Measurements from ENCODE around the gene KIAA0319L. TPM values are rescaled to one million over a fixed set of nuclear protein-coding genes. Genes with fewer than 3 reads are reported as not detected.
"Not testable (repeated sequence)": the region's sequence is repeated elsewhere in the genome, so short reads cannot be mapped to it uniquely, and the experiment has no call there.

The KIAA0319L gene
- total RNA-seq, 6 donors from 2014 or later, result 68.1 to 140 (median 107) TPM

DNA sequence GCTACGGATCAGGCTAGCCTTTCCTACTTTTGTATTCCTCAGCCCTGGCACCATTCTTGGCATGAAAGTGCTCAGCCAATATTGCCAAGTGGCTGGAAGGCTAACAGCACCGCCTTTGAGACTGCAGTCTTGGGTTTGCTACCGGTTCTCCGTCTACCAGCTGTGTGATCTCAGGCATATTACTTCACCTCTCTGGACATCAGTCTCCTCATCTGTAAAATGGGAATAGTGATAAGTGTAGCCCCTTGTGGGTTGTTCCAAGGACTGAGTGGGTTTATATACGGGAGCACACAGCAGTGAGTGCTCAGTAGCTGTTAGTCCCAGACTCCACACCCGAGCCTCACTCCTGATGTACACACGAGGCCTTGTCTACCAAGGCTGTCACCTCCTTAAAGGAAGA lies 29.6 kb upstream of the KIAA0319L start:
- WGBS, 2 donors, result 81 to 94% methylated on average over 5 to 7 of the region's 7 CpGs
- Histone ChIP-seq H3K27me3 (no peaks in the 10 kb centered on the region), H3K4me3 (no peak overlapping the region), H3K9me3 (no peaks in the 10 kb centered on the region), H3K27ac (no peak overlapping the region), H3K36me3 (peaks cover 0 to 9% (median 2%) of the 10 kb centered on the region in 4 donors), H3K4me1 (no peaks in the 10 kb centered on the region)
- TF ChIP-seq POLR2AphosphoS5 (IDR thresholded peaks at IDR 0.05) (no peak), POLR2A (IDR thresholded peaks at IDR 0.05) (no peak), EP300 (IDR thresholded peaks at IDR 0.05) (no peak)
- TF ChIP-seq, protein P1, sequence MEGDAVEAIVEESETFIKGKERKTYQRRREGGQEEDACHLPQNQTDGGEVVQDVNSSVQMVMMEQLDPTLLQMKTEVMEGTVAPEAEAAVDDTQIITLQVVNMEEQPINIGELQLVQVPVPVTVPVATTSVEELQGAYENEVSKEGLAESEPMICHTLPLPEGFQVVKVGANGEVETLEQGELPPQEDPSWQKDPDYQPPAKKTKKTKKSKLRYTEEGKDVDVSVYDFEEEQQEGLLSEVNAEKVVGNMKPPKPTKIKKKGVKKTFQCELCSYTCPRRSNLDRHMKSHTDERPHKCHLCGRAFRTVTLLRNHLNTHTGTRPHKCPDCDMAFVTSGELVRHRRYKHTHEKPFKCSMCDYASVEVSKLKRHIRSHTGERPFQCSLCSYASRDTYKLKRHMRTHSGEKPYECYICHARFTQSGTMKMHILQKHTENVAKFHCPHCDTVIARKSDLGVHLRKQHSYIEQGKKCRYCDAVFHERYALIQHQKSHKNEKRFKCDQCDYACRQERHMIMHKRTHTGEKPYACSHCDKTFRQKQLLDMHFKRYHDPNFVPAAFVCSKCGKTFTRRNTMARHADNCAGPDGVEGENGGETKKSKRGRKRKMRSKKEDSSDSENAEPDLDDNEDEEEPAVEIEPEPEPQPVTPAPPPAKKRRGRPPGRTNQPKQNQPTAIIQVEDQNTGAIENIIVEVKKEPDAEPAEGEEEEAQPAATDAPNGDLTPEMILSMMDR (IDR thresholded peaks at IDR 0.05), result no peak
- DNase-seq (no peak), ATAC-seq (ENCODE audit: low FRiP score in 2 of 2) (no peak)

GRCh38 chr1:35585805-35586204 lies 28.6 kb upstream of the KIAA0319L start:
- not testable (repeated sequence) for H3K36me3 ChIP-seq; H3K9me3 ChIP-seq; H3K4me1 ChIP-seq; H3K4me3 ChIP-seq; H3K27ac ChIP-seq; DNase-seq; ATAC-seq (ENCODE audit: low FRiP score in 2 of 2); H3K27me3 ChIP-seq
- 93 to 94% methylated on average over 1 of the region's 1 CpG for WGBS, 2 donors

GRCh38 chr1:35585281-35585680 lies 28.1 kb upstream of the KIAA0319L start:
- Histone ChIP-seq H3K4me3 (no peak overlapping the region), H3K36me3 (no peaks in the 10 kb centered on the region), H3K27me3 (no peaks in the 10 kb centered on the region), H3K4me1 (no peaks in the 10 kb centered on the region), H3K9me3 (no peaks in the 10 kb centered on the region), H3K27ac (no peak overlapping the region)
- TF ChIP-seq POLR2A (IDR thresholded peaks at IDR 0.05) (no peak), POLR2AphosphoS5 (IDR thresholded peaks at IDR 0.05) (no peak), EP300 (IDR thresholded peaks at IDR 0.05) (no peak)
- TF ChIP-seq, protein P1 (IDR thresholded peaks at IDR 0.05), result no peak
- ATAC-seq (ENCODE audit: low FRiP score in 2 of 2) (no peak), DNase-seq (no peak)
- WGBS, 2 donors, result 80 to 85% methylated on average over 3 of the region's 3 CpGs

GRCh38 chr1:35581621-35582020 lies 24.4 kb upstream of the KIAA0319L start:
- H3K4me3 ChIP-seq; H3K36me3 ChIP-seq; H3K27ac ChIP-seq; ATAC-seq (ENCODE audit: low FRiP score in 2 of 2); H3K9me3 ChIP-seq; DNase-seq; H3K27me3 ChIP-seq: not testable (repeated sequence)
- peaks cover 5 to 18% (median 6%) of the 10 kb centered on the region in 4 donors for H3K4me1 ChIP-seq
- WGBS, 2 donors, result 90 to 91% methylated on average over 9 of the region's 9 CpGs

DNA sequence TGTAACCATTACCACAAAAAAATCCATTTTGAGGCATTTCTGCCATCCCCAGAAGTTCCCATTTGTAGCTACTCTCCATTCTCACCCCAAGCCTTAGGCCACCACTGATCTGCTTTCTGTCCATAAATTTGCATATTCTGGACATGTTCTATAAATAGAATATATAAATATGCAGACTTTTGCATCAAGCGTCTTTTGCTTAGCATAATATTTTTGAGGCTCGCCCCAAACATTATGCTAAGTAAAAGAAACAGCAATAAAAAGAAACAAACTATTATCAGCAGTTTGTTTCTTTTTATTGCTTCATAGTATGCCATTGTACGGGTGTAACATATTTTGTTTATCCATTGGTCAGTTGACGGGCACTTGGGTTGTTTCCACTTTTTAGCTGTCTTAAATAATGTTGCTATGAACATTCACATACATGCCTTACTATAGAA lies 23.8 kb upstream of the KIAA0319L start:
- Histone ChIP-seq H3K27ac (no peak overlapping the region), H3K4me3 (no peak overlapping the region), H3K27me3 (no peaks in the 10 kb centered on the region), H3K36me3 (no peaks in the 10 kb centered on the region), H3K9me3 (no peaks in the 10 kb centered on the region), H3K4me1 (peaks cover 5 to 24% (median 12%) of the 10 kb centered on the region in 4 donors)
- DNase-seq (no peak), ATAC-seq (ENCODE audit: low FRiP score in 2 of 2) (no peak)
- TF ChIP-seq, protein P1 (IDR thresholded peaks at IDR 0.05), result no peak
- TF ChIP-seq EP300 (IDR thresholded peaks at IDR 0.05) (no peak), POLR2A (IDR thresholded peaks at IDR 0.05) (no peak), POLR2AphosphoS5 (IDR thresholded peaks at IDR 0.05) (no peak)
- WGBS, 2 donors, result 72 to 77% methylated on average over 4 of the region's 4 CpGs

All from upper lobe of left lung (tissue), 6 donors.